Loucy (cell line): ENCODE data around the gene BCAR3.

ENCODE experiments used
- H2AFZ ChIP-seq: fragments of 200-600 bp; sonication (generic); 2 replicates; pipeline ENCODE4 v1.6.0; 2016; ENCODE audit warnings: antibody characterized with exemption, mild to moderate bottlenecking, low read length, moderate library complexity
- H3F3A ChIP-seq: fragments of 200-600 bp; 2 replicates; pipeline ENCODE4 v1.6.0; 2016; ENCODE audit warnings: antibody characterized with exemption, low read depth, mild to moderate bottlenecking
- H3K27me3 ChIP-seq: fragments of 200-600 bp; sonication (generic); 2 replicates; pipeline ENCODE4 v1.6.1; 2014; ENCODE audit warnings: low read length, mild to moderate bottlenecking; ENCODE audit not compliant: insufficient read depth, poor library complexity, severe bottlenecking
- H3K36me3 ChIP-seq: fragments of 200-600 bp; sonication (generic); 2 replicates; pipeline ENCODE4 v1.6.1; 2016; ENCODE audit warnings: low read length; ENCODE audit not compliant: insufficient read depth
- H3K4me1 ChIP-seq: fragments of 200-600 bp; sonication (generic); 2 replicates; pipeline ENCODE4 v1.5.1; 2014; ENCODE audit warnings: low read length, mild to moderate bottlenecking; ENCODE audit not compliant: insufficient read depth, poor library complexity, severe bottlenecking
- H3K4me2 ChIP-seq: fragments of 200-600 bp; sonication (generic); 2 replicates; pipeline ENCODE4 v1.6.0; 2014; ENCODE audit warnings: antibody characterized with exemption, low read length, low read depth, mild to moderate bottlenecking; ENCODE audit not compliant: poor library complexity, severe bottlenecking
- H3K4me3 ChIP-seq: fragments of 200-600 bp; sonication (generic); 2 replicates; pipeline ENCODE4 v1.5.1; 2014; ENCODE audit warnings: low read length, mild to moderate bottlenecking, mixed read lengths; ENCODE audit not compliant: poor library complexity, severe bottlenecking
- H3K79me2 ChIP-seq: fragments of 200-600 bp; sonication (generic); 2 replicates; pipeline ENCODE4 v1.6.1; 2014; ENCODE audit warnings: low read length; ENCODE audit not compliant: insufficient read depth
- H3K9ac ChIP-seq: fragments of 200-600 bp; sonication (generic); 2 replicates; pipeline ENCODE4 v1.6.0; 2014; ENCODE audit warnings: mild to moderate bottlenecking, low read depth, low read length, moderate library complexity; ENCODE audit not compliant: poor library complexity, severe bottlenecking
- H3K9me2 ChIP-seq: fragments of 200-600 bp; sonication (generic); replicated peaks from 2 replicates; pipeline ENCODE4 v1.6.1; 2016; ENCODE audit warnings: low read depth, low read length, mixed read lengths
- H3K9me3 ChIP-seq: fragments of 200-600 bp; sonication (generic); 2 replicates; pipeline ENCODE4 v1.6.1; 2014; ENCODE audit warnings: mild to moderate bottlenecking, antibody characterized with exemption, low read length, low read depth; ENCODE audit not compliant: insufficient read depth
- H4K20me1 ChIP-seq: fragments of 200-600 bp; sonication (generic); 2 replicates; pipeline ENCODE4 v1.6.0; 2014; ENCODE audit warnings: antibody characterized with exemption, low read length, mild to moderate bottlenecking; ENCODE audit not compliant: insufficient read depth, poor library complexity, severe bottlenecking
- EZH2phosphoT487 ChIP-seq: fragments of 200-600 bp; IDR thresholded peaks from 2 replicates; pipeline ENCODE4 v1.6.1; 2018; ENCODE audit warnings: antibody characterized with exemption, mild to moderate bottlenecking, moderate library complexity, borderline replicate concordance
- TF ChIP-seq, protein P1 (sequence below): fragments of 200-600 bp; sonication (generic); conservative IDR thresholded peaks from 2 replicates; pipeline ENCODE4 v1.5.1; 2014; ENCODE audit warnings: mild to moderate bottlenecking, antibody characterized with exemption, low read length

Gene BCAR3

DNA sequence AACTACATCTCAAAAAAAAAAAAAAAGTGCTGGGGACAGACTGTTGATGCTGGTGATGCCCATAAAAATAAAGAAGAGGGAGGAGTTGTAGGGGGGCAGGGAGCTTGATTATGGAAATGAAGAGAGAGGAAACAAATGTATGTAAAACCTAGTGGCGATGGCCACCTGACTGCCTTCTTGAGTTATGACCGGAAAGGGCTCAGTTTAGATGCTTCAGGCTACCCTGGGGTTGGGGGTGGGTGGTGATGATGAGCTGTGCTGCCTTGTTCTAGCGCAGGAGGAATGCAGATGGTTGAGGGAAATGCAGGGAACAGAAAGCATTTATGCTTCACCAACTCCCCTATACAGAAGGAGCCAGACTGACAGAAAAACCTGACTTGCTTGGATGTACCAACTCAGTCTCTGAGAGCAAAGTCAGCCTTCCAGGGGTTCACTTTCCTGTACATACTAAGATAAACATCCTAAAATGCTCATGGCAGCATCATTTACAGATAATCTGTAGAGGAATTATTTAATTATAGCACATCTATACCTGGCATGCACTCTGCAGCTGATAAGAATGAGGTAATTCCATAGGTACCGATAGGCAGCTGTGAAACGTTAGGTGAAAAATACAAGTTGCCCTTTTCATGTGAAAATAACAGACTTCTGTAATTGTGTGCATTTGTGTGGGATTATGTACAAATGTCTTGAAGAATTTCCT, 8.0 kb upstream of the BCAR3 start:
- H3K4me3 ChIP-seq, result no peak overlapping the region
- H4K20me1 ChIP-seq, result no peaks in the 10 kb centered on the region
- no peak overlapping the region for H2AFZ ChIP-seq
- no peaks in the 10 kb centered on the region for H3K27me3 ChIP-seq
- H3K9me3 ChIP-seq, result no peaks in the 10 kb centered on the region
- H3K4me2 ChIP-seq, result no peak overlapping the region
- H3K9me2 ChIP-seq, result no peaks in the 10 kb centered on the region
- TF ChIP-seq, protein P1, sequence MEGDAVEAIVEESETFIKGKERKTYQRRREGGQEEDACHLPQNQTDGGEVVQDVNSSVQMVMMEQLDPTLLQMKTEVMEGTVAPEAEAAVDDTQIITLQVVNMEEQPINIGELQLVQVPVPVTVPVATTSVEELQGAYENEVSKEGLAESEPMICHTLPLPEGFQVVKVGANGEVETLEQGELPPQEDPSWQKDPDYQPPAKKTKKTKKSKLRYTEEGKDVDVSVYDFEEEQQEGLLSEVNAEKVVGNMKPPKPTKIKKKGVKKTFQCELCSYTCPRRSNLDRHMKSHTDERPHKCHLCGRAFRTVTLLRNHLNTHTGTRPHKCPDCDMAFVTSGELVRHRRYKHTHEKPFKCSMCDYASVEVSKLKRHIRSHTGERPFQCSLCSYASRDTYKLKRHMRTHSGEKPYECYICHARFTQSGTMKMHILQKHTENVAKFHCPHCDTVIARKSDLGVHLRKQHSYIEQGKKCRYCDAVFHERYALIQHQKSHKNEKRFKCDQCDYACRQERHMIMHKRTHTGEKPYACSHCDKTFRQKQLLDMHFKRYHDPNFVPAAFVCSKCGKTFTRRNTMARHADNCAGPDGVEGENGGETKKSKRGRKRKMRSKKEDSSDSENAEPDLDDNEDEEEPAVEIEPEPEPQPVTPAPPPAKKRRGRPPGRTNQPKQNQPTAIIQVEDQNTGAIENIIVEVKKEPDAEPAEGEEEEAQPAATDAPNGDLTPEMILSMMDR, result no peak
- no peak for TF ChIP-seq EZH2phosphoT487
- H3K4me1 ChIP-seq, result peaks cover 24% of the 10 kb centered on the region
- no peaks in the 10 kb centered on the region for H3K79me2 ChIP-seq
- H3F3A ChIP-seq, result no peaks in the 10 kb centered on the region
- no peaks in the 10 kb centered on the region for H3K36me3 ChIP-seq
- H3K9ac ChIP-seq, result no peak overlapping the region

DNA sequence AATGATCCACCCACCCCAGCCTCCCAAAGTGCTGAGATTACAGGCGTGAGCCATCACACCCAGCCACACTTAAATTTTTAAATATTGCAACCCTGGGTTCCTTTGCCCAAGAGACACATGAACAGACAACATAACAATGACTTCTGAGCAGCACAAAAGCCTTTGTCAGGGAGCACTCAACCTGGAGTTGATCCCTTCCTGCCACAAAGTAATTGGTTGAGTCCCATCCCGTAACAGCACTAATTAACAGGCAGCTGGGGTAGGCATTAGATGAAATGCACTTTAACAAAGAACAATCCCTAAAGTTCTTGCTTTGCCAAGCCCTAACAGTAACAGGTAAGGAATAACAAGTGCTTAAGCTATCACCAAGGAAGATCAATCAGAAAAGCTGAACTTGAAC, 5.9 kb upstream of the BCAR3 start:
- no peaks in the 10 kb centered on the region for H3K36me3 ChIP-seq
- H3K4me2 ChIP-seq, result no peak overlapping the region
- no peaks in the 10 kb centered on the region for H3K9me3 ChIP-seq
- TF ChIP-seq EZH2phosphoT487, result no peak
- TF ChIP-seq, protein P1, result no peak
- H4K20me1 ChIP-seq, result no peaks in the 10 kb centered on the region
- no peak overlapping the region for H3K9ac ChIP-seq
- H3K4me1 ChIP-seq, result peaks cover 16% of the 10 kb centered on the region
- no peaks in the 10 kb centered on the region for H3K79me2 ChIP-seq
- no peaks in the 10 kb centered on the region for H3K27me3 ChIP-seq
- H3K9me2 ChIP-seq, result no peaks in the 10 kb centered on the region
- no peaks in the 10 kb centered on the region for H3F3A ChIP-seq
- no peak overlapping the region for H3K4me3 ChIP-seq
- no peak overlapping the region for H2AFZ ChIP-seq

DNA sequence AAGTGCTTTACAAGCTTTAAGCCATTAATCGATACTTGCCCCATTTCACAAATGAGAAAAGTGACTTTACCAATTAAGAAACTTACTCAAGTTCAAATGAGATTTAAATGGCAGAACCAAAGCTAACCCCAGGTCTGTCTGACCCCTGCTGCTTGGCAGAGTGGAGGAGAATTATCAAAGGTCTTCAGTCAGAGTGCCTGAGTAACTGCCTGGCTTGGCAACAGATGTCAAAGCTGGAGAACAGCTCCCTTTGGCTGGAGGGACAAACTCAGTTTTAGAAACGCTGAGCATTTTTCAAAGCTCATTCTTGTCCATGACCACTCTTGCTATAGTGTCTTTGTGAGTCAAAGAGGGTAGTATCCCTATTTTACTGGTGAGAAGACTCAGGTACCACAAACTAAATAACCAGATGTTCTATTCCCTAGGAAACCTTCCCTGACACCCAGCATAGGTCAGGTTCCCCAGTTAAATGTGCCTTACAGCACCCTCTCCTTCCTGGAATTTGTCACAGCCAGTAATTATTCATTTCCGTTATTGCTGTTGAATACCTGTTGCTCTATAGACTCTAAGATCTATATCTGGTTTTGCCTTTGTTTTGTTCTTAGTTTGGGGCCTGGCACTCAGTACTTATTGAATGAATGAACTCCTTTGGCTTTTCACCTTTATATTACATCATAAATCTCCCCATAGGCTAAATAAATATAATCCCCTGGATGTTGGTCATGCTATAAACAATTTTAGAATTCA, 5.0 kb upstream of the BCAR3 start:
- Histone ChIP-seq H3K79me2 (no peaks in the 10 kb centered on the region), H3K4me2 (no peak overlapping the region), H3K9ac (no peak overlapping the region), H3K36me3 (no peaks in the 10 kb centered on the region), H4K20me1 (no peaks in the 10 kb centered on the region), H2AFZ (no peak overlapping the region), H3K4me1 (peaks cover 8% of the 10 kb centered on the region), H3K9me2 (no peaks in the 10 kb centered on the region), H3K9me3 (no peaks in the 10 kb centered on the region), H3K27me3 (no peaks in the 10 kb centered on the region), H3K4me3 (no peak overlapping the region), H3F3A (no peaks in the 10 kb centered on the region)
- TF ChIP-seq, protein P1, result no peak
- no peak for TF ChIP-seq EZH2phosphoT487
